ENCODE results near the gene FGR.

Gene FGR

GRCh38 chr1:27595597-27595996, 39.4 kb downstream of the FGR start:
- H3K4me3 ChIP-seq (replicated peaks in 1 of 2; ENCODE audit: low read depth in 2 of 2, low read length in 2 of 2): no peak overlapping the region
- no peak for TF ChIP-seq CTCF (IDR thresholded peaks at IDR 0.05; ENCODE audit: low read depth, low read length)
- no peak for DNase-seq (ENCODE audit: low read depth in 2 of 2)

GRCh38 chr1:27594564-27595510, 40.1 kb downstream of the FGR start:
- no peak overlapping the region for H3K4me3 ChIP-seq (replicated peaks in 1 of 2; ENCODE audit: low read depth in 2 of 2, low read length in 2 of 2)
- no peak for DNase-seq (ENCODE audit: low read depth in 2 of 2)
- no peak for TF ChIP-seq CTCF (IDR thresholded peaks at IDR 0.05; ENCODE audit: low read depth, low read length)

- H3K4me3 ChIP-seq (replicated peaks in 1 of 2; ENCODE audit: low read depth in 2 of 2, low read length in 2 of 2): no peak overlapping the region
- TF ChIP-seq CTCF (IDR thresholded peaks at IDR 0.05; ENCODE audit: low read depth, low read length): no peak
Measured at GRCh38 chr1:27593678-27594563, 41.1 kb downstream of the FGR start.

GRCh38 chr1:27592931-27593677, 41.9 kb downstream of the FGR start:
- DNase-seq (ENCODE audit: low read depth in 2 of 2): no peak
- no peak for TF ChIP-seq CTCF (IDR thresholded peaks at IDR 0.05; ENCODE audit: low read depth, low read length)
- no peak overlapping the region for H3K4me3 ChIP-seq (replicated peaks in 1 of 2; ENCODE audit: low read depth in 2 of 2, low read length in 2 of 2)

More at GRCh38 chr1:27593678-27594563, 41.1 kb downstream of the FGR start:
- no peak for DNase-seq (ENCODE audit: low read depth in 2 of 2)

- TF ChIP-seq CTCF (IDR thresholded peaks at IDR 0.05; ENCODE audit: low read depth, low read length): no peak
- H3K4me3 ChIP-seq (replicated peaks in 1 of 2; ENCODE audit: low read depth in 2 of 2, low read length in 2 of 2): no peak overlapping the region
- DNase-seq (ENCODE audit: low read depth in 2 of 2): no peak
Measured at GRCh38 chr1:27592232-27592930, 42.6 kb downstream of the FGR start.

- no peak overlapping the region for H3K4me3 ChIP-seq (replicated peaks in 1 of 2; ENCODE audit: low read depth in 2 of 2, low read length in 2 of 2)
- peak; percentile 52 to 65 for DNase-seq (ENCODE audit: low read depth in 2 of 2)
- no peak for TF ChIP-seq CTCF (IDR thresholded peaks at IDR 0.05; ENCODE audit: low read depth, low read length)
Measured at GRCh38 chr1:27591622-27592021, 43.4 kb downstream of the FGR start.

Data from cardiac fibroblast (primary cell).